Left renal cortex interstitium (tissue), 4 donors: ENCODE measurements around the gene PANK2. TPM values are rescaled to one million over a fixed set of nuclear protein-coding genes. Genes with fewer than 3 reads are reported as not detected.
A peak's percentile ranks its signal among the peaks of the same experiment; 100 is the strongest.
"Not testable (repeated sequence)": the region's sequence is repeated elsewhere in the genome, so short reads cannot be mapped to it uniquely, and the experiment has no call there.

Experiments
- DNase-seq, 4 donors: peaks; one replicate each; pipeline ENCODE4 v3.0.0-alpha.2; 2013; ENCODE audit warnings: low read depth in 4 of 4, low spot score in 2 of 4, missing footprints in 1 of 4
- polyA plus RNA-seq, 4 donors: library from polyadenylated mRNA; unstranded; fragments of 120-200 nt; gene quantifications; one replicate each; pipeline ENCODE4 v1.2.1, GENCODE V29; 2013; ENCODE audit not compliant: insufficient read length in 4 of 4

The PANK2 gene
- polyA plus RNA-seq: 10 to 100 TPM; 34.9 to 40.7 (median 35.9) TPM

- DNase-seq: peak; percentile 97 to 99 (median 98)
These were observed at the start of gene PANK2 for GRCh38 chr20:3888622-3889488. Gene PANK2 (plus strand): TSS chr20:3889387.

GRCh38 chr20:3840201-3840600, 49.0 kb upstream of the PANK2 start:
- not testable (repeated sequence) for DNase-seq

- DNase-seq: no peak
These were observed 46.7 kb upstream of the PANK2 start for GRCh38 chr20:3842348-3842930.

- DNase-seq: no peak
These were observed 45.7 kb upstream of the PANK2 start for GRCh38 chr20:3843490-3843889.

- not testable (repeated sequence) for DNase-seq
These were observed 45.1 kb upstream of the PANK2 start for GRCh38 chr20:3843990-3844619.

- peak in 3 of 4 donors; percentile 20 to 70 (median 47) for DNase-seq
These were observed 42.8 kb upstream of the PANK2 start for GRCh38 chr20:3846378-3846739.

- DNase-seq: peak in 3 of 4 donors; percentile 58 to 77 (median 75)
These were observed 42.3 kb upstream of the PANK2 start, which contains the start of gene MAVS for GRCh38 chr20:3846740-3847428. Gene MAVS (plus strand): TSS chr20:3846834. CDS start chr20:3854625, 7,791 bp downstream.

- peak in 3 of 4 donors; percentile 1 to 4 (median 2) for DNase-seq
These were observed 41.7 kb upstream of the PANK2 start for GRCh38 chr20:3847429-3847940.

GRCh38 chr20:3848565-3848964, 40.6 kb upstream of the PANK2 start:
- DNase-seq: no peak

- no peak for DNase-seq
These were observed 34.7 kb upstream of the PANK2 start for GRCh38 chr20:3854462-3854871.

GRCh38 chr20:3857405-3857804, 31.8 kb upstream of the PANK2 start:
- no peak for DNase-seq

- DNase-seq: no peak
These were observed 30.5 kb upstream of the PANK2 start for GRCh38 chr20:3858689-3859088.

- DNase-seq: no peak
These were observed 28.0 kb upstream of the PANK2 start for GRCh38 chr20:3861191-3861590.

GRCh38 chr20:3862333-3862732, 26.9 kb upstream of the PANK2 start:
- no peak for DNase-seq

GRCh38 chr20:3863317-3863716, 25.9 kb upstream of the PANK2 start:
- DNase-seq: no peak

GRCh38 chr20:3864518-3864917, 24.7 kb upstream of the PANK2 start:
- DNase-seq: no peak

- no peak for DNase-seq
These were observed 23.9 kb upstream of the PANK2 start for GRCh38 chr20:3865152-3865886.

- no peak for DNase-seq
These were observed 23.2 kb upstream of the PANK2 start for GRCh38 chr20:3865887-3866407.

GRCh38 chr20:3866464-3866863, 22.7 kb upstream of the PANK2 start:
- no peak for DNase-seq

GRCh38 chr20:3867802-3868201, 21.4 kb upstream of the PANK2 start:
- no peak for DNase-seq
